GM18861 (cell line): Measurements from ENCODE around the gene ZIC1.

Experiments
- ATAC-seq: cut with Tn5 transposase; IDR thresholded peaks from one replicate; pipeline ENCODE4 v1.9.1; 2021; ENCODE audit not compliant: unreplicated experiment

Gene ZIC1

DNA sequence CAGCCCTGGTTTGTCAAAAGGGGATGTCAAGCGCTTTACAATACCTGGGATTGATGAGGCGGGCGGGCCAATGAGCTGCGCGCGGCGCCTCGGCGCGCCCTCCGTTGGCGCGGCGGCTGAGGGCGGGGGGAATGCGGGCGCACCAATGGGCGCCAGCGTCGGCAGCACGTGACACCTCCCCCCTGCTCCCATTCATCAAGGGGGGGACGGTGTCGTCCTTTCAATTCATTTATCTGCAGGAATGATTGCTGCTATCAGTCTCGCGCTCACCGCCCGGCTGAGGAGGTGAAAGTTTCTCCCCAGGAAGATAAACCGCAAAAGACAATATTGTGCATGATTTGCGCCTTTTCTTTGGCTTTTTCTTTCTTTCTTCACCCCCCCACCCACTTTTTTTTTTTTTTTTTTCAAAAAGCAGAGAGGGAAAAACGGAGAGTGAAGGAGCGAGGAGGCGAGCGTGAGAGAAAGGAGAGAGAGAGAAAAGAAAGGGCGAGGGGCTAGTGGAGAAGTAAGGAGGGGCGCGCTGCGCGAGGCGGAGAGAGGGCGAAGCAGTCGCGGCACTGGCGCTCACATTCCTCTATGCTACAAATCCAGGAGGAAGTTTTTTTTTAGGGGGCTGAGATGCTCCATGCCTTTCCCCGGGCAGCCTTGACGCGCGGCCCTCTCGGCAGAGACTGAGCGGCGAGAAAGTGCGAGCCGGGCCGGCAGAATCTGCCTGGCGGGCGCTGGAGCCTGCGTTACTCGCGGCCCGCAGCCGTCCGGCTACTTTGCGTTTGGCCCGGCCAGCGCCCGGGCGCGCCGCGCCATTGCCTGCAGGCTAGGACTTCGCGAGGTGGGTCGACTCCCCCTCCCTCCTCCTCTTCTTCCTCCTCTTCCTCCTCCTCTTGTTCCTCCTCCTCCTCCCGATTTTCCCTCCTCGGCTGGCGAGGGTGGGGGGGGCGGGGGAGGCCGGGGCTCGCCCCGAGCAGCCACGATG lies at the start of gene ZIC1:
Gene ZIC1 (plus strand): TSS at position 223 of the 973 bp plus-strand sequence. CDS start 748 bp downstream, at position 971.
- ATAC-seq: no peak

DNA sequence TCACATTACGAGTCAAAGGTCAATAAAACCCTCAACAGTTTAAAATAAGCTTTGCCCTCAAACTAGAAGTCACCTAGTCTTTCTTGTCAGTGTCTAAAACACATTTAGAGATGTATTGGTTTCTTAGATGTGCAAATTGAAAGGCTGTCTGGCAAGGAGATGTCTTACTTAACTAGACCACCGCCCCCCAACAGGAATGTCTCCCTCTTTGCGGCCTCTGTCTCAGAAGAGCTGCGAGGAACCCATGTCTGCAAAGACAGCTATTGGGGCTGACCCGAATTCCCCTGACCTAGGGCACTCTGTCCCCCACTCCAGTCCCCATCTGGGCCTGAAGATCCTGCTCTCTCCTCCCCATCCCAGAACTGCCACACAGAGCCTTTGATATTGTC lies 49.1 kb upstream of the ZIC1 start:
- ATAC-seq: no peak

DNA sequence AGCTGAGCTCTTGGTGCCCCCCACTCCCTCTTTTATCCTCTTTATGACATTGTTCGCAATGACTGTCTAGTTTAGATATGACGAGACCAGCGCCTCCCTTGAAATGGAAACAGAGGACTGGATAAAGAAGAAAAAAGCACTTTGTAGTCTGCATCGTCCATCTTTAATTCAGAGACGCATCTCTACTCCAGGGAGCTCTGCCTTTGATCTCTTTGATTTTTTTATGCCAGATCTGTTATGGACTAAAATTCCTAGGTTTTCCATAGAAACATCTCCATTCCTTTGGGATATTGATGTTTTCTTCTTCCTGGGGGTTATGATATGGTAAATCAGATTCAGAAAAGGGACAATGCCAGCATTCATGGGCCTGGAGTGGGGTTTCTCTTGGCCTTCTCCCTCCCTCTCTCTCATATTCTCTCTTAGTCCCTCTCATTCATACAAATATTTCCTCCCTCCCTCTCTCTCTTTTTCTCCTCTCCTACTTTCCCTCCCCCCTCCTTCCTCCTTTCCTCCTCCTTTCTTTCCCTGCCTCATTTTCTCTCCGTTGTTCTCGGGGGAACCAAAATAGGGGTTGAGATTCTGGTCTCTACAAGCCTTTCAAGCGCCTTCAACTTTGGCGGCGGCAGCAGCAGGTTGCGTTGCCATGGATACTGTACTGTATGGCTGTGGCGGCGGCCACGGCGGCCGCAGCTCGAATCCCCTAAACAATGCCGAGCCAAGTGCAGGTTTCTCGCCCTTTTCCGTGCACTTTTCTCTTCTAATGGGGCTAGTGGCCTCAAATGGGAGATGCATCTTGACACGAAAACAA lies 48.3 kb upstream of the ZIC1 start:
- no peak for ATAC-seq

DNA sequence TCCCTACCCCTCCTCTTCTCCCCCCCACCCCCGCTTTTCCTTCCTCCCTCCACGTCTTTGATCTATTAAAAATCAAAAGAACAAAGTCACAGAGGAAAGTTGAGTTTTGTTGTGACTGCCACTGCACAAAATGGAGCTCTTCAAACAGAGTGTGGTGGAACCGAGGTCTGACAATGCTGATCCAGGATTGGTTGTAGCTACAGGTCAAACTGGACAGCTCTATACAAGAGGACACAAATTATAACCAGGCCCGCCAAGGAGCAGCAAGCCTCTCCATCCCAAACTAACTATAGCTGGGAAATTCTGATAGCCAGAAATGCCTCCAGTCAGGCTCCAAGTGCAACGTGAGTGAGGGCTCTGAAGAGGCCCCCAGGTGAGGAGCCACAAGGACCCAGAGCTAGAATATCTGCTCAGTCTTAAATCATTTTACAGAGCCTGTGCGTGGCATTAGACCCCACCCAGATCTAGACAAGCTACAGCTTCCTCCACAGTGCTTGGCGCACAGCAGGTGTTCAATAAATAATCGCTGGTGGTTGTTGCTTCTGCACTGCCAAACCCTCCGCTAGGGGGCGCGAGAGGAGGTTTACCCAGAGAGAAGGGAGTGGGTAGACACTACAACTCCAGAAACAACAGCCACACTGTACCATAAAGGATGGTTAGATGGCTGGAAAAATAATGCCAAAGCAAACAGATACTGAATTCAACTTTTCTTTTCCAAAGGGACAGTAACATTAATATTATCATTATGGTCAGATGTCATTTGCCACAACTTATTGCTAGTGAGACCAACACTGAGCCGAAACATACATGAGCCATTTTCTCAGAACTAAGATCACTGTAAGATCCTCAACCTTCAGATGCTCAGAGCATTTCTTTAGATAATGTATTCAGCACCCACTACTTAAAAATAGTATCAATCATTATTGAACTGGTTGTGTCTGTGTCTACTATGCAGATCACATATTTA lies 47.4 kb upstream of the ZIC1 start:
- peak; percentile 69 for ATAC-seq

DNA sequence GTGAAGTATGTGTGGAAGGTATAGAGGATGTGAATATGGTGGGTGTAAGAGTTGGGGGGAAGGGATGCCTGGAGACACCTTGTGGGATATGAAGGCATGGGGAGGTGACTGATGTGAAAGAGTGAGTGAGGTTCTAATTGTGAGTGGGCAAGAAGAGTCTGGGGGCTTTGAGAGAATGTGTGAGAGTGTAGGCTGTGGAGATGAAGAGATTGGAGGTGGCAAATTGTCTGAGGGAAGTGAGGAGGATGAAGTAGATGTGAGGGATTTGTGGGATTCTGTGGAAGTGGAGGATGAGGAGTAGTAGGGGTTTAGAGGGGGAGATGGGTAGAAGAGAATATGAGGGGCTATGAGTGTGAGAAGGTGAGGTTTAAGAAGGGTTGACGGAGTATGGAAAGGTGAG lies 44.4 kb upstream of the ZIC1 start:
- ATAC-seq: no peak

DNA sequence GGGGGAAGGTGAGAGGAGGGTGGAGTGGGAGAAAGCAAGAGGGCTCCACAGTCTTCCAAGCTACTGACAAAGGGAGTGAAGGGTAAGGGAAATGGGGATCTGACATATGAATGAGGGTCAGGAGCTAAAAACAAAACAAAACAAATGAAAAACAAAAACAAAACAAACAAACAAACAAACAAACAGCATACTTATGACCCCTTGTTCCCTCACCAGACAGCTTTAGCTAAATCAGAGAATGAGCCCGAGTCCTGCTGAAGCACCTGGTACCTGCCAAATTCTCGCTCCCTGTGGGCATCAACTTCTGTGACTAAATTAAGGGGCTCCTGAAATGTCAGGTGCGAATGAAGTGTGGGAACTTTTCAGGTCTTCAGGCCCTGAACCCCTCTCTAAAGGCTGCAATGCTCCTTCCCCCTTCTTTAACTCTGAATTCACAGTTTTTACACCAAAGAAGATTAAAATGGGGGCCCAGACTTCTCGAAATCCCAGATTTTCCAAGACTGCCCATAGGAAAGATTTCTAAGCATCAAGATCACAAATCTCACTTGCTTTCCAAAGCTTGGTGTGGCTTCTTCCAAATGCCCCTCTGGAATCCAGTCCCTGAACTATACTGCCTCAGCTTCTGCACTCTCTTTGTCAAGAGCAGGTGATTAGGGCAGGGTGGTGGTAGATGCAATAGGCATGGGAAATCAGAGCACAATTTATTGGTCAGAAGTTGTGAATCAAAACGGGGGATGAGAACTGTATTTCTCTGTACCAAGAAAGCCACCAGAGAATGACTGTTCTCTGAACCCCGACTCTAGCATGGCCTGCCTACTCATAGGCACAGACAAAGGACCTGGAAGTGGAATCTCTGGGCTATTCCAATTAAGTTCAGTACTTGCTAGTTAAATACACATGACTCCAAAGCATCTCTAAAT lies 43.7 kb upstream of the ZIC1 start:
- ATAC-seq: no peak

DNA sequence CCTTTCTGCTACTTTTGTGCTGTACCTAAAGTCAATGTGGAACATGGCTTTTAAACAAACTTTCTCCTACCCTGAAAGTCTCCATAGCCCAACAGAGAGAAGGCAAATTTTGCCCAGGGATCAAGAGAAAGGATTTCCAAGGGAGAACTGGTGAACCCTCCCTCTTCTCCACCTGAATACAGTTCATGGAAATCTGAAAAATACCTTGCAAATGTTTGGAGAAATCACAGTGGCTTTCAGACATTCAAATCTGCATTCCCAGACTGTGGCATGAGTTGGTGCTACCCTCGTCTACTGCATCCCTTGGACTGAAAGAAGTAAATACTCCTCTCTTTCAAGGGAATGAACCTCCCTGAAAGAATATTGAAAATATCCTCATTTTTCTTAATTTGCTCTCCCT lies 41.5 kb upstream of the ZIC1 start:
- no peak for ATAC-seq

DNA sequence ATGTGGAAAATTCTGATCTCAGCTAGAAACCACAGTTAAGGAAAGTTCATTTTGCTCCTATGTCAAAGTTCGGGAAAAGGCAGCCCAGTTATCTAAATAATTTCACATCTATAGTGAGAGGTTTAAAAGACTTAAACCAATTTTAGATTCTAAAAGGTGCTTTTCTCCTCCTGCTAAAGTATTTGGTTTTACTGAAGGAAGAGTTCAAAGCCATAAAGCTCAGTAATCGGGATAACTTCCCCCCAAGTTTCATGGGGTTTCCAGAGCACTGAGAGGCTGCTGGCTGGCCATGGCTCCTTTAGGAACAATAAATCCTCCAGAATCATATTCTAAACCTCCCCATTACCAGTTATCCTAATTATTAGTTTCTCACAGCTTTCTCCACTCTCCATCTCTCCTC lies 41.0 kb upstream of the ZIC1 start:
- no peak for ATAC-seq

DNA sequence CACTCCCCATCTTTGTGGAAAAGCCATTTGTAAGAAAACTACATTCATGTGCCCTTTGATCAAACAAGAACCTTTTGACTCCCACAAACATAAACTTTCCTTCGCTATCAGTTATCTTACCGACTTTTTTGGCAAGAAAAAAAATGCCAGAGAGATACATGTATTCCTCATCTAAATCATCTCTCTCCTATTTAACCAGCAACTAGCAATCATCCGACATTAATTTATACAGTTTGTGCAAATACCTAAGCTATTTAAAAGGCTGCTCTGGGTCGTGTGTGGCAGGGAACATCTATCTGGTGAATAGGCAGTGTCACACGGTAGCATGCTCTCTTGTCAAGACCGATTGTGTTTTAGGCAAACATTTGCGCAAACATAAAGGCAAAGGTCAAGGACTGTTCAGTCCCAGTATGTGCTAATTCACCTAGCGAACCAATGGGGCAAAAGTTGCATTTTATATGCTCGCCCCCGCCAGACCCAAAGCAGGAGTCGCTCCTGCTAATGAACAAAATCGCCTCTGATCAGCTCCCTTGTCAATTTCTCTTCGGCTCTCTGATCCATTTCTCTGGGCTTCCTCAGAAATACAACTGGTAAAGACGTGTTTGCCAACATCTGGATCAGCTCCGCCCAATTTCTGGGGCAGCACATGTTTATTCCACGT lies 40.5 kb upstream of the ZIC1 start:
- no peak for ATAC-seq

DNA sequence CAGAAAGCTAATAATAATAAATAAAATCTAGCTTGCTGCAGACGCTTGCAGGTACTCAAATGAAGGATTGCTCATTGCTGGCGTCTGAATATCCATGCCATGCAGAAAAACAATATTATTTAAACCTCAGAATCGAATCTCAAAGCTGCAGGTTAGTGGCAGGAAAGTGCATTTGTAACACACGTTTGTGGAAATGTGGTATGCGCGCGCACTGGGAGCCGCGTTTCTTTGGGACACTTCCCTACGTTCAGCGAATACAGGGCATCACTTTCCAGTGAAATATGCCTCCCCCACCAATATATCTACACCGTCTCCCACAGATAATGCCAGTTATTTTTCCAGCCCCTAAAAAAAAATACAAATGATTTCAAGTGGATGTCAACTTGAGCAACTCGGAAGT lies 39.9 kb upstream of the ZIC1 start:
- no peak for ATAC-seq

DNA sequence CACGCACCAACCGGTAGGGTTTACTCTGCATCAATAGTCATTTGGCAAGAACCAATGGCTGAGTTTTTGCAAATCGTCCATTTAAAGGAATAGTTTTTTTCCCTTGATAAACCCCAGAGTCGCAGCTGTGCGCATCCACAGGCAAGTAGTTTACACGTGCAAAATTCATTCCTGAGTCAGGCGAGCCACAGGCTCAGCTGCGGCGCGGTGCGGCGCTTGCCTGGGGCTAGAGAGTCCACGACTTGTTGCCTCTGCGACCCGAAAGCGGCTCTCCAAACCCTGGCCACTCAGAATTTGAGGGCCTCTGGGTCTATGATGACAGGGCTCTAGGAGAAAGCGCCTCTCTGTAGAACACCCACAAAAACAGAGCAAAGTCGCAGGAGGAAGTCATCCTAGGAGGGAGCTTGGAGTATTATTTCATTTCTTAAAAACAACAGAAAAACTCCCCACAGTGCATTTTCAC lies 39.5 kb upstream of the ZIC1 start:
- ATAC-seq: no peak

DNA sequence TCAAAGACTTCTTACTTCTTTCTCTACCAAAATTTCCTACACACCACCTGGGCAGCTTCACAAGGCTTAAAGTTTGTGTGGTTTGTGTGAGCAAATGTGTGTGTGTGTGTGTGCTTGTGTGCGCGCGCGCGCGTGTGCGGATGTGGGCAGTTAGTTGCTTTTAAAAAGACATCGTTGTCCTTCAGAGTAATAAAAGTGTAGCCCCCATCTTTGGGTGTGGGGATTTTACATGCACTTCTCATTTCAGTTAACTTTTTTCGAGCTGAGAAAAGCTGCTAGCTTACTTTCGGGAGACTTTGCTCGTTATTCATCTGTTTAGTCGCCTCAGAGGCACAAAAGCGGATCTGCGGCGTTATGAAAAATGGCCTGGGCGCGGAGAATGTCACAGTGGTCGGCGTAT lies 38.8 kb upstream of the ZIC1 start:
- ATAC-seq: no peak

DNA sequence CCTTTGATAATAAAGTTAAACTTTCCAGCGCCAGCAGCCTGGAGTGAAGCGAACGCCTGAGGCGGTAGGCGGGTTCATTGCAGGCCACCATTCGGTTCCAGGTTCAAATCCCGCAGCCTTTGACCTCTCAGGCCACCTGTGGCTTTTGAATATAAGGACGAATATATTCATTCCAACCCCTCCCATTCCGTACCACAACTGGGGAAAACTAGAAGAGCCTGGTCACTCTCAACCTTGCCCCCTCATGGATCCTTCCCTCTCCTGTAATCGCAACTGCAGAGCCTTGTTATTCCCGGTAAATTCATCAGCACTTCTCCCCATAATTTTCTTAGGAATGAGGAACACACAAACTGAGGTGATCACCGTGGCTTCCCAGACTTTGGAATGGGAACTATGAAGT lies 38.0 kb upstream of the ZIC1 start:
- no peak for ATAC-seq

DNA sequence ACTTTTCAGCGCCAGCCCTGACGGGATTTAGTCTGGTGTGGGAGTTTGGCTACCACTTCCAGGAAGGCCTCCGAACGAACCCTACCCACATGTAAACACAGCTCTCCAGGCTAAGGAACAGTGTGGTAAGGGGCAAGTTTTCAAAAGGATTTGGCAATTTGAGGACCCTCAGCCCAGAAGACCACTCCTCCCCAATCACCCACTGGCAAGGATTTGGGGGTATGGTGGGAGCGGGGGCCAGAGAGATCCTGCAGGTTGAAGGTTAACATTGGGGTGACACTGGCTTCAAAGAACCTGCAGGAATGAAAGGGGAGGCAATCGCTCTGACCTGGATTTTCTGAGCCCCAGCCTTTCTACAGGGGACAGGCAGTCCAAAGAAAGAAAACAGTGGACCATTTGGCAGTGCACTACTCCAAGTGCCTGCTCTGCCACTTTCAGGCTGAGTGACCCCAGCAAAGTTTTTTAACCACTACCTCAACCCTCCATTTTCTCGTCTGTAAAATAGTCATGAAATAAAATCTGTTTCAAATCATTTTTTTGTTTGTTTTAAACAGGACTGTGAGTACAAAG lies 37.3 kb upstream of the ZIC1 start:
- ATAC-seq: no peak

DNA sequence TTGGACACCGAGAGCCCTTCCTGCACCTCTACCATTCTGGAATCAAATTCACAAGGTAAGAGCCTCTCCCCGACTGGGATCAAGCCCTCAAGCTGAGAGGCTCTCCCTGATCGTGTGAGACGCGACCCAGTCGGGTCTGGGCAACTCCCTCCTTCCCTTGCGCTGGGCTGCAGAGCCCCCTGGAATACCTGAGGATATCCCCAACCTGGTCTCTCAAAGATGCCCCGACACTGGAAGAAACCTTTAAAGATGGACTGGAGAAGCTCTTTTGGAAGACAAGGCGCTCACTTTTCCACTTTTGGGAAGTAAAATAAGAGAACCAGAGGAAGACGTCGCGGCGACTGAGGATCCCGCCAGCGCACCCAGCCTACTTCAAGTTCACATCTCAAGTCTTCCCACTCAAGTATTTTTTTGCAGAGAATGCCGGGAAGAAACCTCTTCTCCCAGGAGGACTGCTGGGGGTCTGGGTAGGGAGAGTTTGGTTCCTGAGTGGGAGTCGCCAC lies 36.6 kb upstream of the ZIC1 start:
- no peak for ATAC-seq

DNA sequence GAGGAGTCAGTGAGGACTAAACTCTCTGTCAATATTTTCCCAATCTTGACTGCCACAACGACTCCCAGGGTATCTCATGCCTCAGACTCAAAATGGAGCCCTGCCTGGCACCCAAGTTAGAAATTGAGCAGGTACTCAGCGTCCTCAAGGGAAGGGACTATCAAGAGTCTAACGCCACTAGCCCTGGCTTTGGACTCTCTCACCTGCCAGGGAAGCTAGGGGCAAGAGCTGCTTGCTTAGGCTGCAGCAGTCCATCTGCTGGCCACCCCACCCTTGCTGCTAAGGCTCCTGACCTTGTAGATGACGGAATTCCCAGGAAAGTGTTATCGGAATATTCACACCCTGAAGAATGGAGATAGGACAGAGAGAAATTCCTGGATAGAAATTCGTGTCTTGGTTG lies 35.9 kb upstream of the ZIC1 start:
- ATAC-seq: no peak

DNA sequence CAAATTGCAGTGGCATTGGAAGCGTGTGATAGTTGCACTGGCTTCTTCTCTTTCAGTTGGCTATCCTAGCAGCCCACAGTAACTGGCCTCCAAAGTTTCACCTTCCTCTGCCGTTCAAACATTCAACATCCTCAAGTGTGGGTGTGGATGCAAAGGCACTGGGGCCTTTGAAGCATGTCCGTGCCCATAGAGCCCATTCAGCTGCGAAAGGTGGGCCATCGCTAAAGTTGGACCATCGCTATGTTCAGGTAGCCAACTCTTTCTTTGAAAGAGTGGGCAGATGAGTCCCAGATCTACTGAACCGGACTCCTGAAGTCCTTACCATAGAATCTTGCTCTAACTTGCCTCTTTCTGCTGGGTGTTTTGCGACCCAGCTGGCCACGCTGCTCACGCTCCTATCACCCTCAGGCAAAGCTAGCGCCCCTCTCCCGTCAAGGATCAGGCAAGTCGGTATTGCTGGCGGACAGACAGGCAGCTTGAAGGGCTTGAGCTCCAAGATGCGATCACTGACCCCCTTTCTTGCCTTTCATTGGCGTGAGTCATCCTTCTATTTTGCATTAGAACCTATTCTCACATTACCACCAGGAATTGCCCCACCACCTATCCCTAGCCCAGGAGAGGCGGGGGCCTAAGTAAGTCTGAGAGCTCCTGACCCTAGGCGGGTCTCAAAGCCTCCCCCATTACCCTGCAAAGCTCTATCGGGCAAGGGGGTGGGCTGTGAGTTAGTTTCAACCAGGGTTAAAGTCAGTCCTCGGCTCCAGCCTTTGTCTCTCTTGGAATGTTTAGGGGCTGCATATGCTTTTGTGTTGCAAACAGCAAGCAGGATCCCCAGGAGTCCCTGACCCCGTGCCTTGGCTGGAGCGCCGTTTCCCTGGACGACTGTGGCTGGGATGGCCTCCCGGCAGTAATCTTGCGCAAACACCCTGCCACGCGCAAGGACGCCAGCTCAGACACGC lies 31.5 kb upstream of the ZIC1 start:
- ATAC-seq: no peak

DNA sequence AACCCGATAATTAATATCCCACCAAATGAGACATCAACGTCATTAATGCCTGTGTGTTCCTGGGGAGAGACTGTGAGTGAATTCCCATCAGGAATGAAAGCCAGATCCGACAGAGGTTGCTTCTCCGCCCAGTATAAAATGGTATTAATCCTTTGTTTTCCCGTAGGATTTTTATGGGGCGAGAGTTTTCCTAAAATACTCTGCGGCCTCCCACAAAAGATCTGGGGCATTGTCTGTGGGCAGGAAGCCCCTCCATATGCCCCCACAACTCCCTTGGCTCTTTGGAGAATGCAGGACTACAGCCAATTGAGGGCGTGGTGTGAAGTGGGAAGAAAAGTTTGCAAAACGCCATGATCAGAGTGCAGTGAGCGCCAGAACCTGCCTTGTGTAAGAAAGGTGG lies 29.5 kb upstream of the ZIC1 start:
- ATAC-seq: no peak
